Inflammatory macrophage treated with lipopolysaccharide for 1 hour (primary cell): ENCODE results near the gene MAP7.

Experiments
- DNase-seq, 2 donors: peaks; one replicate each; pipeline ENCODE4 v3.0.0-alpha.2; 2020 to 2022

The MAP7 gene

DNA sequence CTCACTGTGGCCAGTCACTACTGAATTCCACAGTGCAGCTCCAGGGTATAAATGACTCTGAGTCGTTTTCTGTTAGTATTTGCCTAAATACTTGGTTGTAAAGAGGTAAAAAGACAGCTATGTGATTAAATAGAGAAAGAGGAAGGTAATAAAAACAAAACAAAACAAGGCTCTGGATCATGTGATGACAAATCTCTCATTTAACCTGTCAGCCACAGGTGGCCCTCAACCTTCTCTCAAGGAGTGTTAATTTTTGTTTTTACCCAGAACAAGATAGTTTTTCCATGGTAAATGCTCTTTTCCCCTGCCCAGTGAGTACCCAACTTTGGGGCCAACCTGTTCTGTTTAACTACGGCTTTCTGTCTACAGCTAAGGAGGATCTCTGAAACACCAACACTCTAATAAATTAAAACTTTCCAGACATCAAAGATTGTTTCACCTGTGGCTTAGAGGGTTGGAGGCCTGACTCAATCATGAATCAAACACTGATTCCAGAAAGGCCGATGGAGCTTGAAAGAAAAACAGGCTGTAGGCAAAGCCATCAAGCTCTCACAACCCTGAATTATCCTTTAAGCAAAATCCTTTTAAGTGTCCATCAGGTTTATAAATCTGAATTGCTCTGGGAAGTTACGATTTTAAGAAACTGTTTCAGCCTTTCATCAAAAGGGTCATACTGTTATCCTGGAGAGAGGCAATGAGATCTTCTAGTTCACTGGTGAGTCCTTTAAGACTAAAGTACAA is 179.1 kb downstream of the MAP7 start:
- DNase-seq, result no peak

DNA sequence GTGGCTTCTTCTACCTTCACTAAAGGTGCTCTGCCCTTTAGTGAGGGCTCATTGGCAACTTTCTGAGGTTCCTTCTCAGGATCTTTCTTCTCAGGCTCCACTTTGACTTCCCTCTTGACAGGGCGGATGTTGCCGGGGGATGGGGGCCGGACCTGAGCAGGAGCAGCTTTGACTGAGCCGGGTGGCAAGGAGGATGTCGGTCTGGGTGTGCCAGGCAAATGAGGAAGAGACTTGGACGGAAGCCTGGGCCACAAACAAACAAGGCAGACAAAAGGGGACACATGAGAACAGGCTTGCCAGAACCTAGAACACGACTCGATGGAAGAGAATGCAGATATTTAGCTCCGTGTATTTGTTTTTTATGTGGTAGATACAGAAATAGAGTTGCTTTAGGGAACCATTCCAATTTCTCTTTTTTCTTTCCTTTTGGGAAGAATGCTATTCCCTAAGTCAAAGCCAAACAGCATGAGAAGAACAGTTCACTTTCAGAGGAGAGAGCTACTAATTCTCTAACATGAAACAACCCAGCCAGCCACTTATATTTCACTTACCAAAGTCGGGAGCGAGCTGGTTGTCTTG is 184.4 kb downstream of the MAP7 start:
- DNase-seq, result peak; percentile 37 to 52

DNA sequence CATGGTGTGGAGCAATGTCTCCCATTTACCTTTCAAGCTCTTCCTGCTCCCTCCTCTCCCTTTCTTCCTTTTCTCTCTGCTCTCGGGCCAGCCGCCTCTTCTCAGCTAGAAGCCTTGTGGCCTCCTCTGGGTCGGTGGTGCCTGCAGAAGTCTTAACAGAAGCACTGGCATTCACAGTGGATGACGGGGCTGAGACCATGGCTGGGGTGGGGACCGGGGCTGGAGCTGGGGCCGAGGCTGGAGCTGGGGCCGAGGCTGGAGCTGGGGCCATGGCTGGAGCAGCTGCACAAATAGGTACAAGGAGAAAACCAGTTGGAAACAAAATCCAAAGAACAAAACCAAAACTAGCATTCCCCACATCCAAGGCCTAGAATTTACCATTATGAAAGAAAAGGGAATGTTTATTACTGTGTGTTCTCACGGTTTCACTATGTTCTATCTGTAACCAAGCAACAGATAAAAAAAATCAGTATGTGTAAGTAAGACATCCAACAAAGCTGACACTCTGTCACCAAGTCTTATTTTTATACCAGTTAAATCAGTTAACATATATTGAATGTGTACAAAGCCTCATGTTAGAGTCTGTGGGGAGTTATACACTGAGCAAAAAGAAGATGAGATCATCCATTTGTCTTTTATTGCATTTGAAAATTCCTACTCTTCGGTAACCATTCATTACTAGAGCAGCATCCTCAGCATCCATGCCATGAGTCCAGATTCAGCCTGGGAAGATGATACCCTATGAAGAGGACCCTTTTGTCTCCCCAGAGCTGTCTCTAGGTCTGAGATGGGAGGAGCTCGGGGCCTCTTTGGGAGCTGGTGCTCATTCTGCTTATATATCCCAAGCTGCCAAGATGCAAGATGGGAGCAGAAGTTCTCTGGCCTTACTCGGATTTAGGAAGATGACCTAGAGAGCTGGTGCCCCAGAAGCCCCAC is 187.5 kb downstream of the MAP7 start:
- no peak for DNase-seq

DNA sequence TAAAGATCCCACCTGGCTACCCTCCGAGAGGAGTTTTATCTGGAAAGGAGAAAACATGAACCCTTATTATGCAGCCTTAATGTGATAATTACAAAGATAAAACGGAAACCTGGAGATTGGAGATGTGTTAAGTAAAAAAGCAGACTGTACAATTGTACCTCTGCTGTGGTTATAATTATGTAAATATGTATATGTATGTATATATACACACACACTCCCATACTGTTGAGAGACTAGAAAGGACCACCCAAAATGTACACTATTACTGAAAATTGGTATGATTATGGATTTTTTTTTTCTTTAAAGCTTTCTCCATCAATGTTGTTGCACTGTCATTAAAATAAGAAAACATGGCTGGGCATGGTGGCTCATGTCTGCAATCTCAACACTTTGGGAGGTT is 188.4 kb downstream of the MAP7 start:
- DNase-seq, result no peak

DNA sequence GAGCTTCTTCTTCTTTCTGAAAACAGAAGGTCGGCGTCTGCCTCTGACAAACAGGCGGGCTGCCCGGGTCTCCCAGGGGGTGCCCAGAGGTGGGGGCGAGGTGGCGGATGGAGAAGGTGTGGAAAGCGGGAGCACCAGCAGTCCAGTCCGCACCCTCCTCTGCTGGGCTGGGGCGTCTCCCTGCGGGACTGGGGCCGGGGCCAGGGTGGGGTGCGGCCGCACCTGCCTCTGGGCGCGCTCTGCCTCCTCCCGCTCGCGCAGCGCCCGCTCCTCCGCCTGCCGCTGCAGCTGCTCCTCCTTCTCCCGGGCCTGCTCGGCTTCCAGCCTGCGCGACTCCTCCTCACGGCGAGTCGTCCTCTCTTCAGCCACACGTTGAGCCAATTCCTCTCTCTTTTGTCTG is 189.4 kb downstream of the MAP7 start:
- no peak for DNase-seq

DNA sequence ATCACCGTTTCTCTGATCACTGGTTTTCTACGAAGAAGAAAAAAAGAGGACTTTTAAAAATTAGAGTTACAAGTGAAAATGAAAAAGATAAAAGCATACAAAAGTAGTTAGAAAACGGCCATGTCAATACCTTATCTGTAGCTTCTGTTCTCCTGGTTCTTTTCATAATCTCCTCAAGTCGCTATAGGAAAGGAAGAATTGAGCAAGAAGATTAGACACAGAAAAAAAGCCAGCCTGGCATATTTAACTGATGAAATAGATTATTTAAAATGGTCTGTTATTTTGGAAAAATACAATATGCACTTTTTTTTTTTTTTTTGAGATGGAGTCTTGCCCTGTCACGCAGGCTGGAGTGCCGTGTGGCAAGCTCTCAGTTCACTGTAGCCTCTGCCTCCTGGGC is 190.4 kb downstream of the MAP7 start:
- no peak for DNase-seq

GRCh38 chr6:136351518-136352110 is 198.6 kb downstream of the MAP7 start:
- no peak for DNase-seq

DNA sequence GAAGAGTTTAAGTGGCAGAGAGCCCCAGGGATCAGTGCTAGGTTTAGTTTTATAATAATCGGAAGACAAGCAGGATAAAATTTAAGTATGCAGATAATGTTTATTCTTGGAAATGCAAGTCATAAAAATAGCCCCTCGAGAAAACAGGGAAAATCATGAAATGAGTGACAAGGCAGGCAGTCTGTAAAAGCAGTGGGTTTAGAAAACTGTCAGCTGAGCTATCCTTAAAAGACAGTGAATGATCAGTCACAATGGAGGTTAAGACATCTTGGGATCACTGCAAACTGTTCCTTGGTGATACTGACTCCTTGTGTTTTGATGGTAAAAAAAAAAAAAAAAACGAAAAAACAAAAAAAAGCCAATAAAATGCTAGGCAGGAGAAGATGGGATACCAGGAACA is 199.3 kb downstream of the MAP7 start:
- no peak for DNase-seq

DNA sequence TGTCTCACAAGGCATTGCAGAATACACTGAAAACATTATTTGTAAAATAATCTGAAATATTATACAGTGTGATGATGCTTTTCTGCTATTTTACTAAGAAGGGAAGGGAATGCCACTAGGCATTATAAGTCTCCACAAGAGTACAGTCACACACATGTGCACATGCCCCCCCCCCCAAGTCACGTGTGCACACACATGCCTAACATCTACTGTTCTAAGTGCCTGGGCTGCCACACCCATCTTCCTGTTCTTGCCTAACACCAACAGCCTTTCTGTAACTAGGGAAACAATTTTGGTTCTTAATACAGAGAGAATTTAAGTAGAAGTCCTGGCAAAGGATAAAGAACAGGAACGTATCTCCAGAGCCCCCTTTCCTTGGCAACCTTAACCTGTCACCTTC is 202.4 kb downstream of the MAP7 start:
- DNase-seq, result peak; percentile 17 to 72

DNA sequence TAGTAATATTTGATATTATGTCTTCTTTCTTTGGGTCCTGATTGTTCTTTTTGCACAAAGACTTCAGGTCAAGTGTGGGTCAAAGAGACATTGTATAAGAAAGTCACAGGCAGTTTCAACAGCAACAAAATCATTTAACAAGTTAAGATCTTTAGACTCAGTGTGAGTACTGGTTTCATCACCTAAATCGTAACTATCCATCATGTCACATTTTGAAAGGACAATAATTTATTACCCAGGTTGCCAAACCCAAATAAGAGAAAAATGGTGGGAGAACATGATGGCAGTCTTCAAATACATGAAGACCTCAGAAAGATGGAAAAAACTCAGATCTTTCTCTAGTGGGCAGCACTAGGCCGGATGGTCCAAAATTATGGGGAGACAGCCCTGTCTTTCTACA is 205.1 kb downstream of the MAP7 start:
- DNase-seq, result no peak

GRCh38 chr6:136344420-136344819 is 205.8 kb downstream of the MAP7 start:
- no peak for DNase-seq

DNA sequence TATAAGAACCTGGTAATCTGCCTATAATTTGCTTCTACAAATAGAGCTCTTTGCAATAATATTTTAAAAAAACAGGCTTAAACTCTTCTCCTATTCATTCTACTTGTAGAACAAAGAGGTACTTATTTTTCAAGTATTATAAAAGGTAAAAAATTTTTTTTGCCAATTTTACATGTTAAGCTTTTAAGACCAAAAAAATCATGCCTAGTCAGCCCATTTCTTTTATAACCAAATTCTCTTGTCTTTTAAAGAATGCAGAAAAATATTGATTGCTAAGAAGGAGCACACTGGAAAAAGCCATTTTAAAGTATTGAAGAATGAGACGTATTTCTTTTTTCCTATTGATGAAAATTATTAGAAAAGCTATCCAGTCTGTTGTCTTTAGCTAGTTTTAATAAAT is 206.5 kb downstream of the MAP7 start:
- no peak for DNase-seq

GRCh38 chr6:136343275-136343674 is 206.9 kb downstream of the MAP7 start:
- no peak for DNase-seq

- no peak for DNase-seq
Observed at GRCh38 chr6:136341967-136342366, 208.3 kb downstream of the MAP7 start.

- no peak for DNase-seq
Observed at GRCh38 chr6:136341367-136341766, 208.9 kb downstream of the MAP7 start.

DNA sequence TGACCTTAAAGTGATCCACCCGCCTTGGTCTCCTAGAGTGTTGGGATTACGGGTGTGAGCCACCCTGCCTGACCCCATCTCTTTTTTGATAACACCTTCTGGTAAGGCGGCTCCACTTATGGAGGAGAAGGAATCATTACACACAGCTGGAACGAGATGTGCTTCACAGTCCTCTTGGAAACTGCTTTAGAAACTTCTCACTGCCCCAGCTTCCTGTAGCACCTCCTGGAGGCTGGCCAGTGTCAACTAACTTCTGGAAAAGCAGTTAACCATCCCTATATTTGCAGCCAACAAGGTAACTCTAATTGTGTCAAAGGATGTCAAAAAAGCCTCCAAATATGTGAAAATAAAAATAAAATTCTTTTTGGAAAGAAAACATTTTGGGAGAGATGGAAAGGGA is 211.7 kb downstream of the MAP7 start:
- no peak for DNase-seq

DNA sequence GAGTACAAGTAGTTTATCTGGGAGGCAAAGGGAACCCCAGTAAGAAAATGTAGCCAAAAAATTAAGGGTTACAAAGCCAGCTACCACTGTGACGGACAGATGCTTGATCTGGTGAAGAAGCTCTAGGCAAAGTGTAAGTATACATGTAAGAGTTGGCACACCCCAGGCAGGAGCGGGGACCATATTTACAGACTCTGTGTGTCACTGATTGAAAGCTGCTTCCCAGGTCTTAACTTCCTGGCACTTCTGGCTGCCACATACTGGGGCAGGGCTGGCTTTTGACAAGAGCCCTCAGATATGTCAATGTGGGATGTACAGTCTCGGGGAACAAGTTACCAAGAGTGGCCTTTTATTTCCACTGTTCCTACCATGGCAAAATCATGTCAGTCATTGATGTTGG is 212.6 kb downstream of the MAP7 start:
- no peak for DNase-seq

- DNase-seq, result no peak
Observed at GRCh38 chr6:136337121-136337520, 213.1 kb downstream of the MAP7 start.

- DNase-seq, result no peak
Observed at GRCh38 chr6:136335736-136336363, 214.4 kb downstream of the MAP7 start.

DNA sequence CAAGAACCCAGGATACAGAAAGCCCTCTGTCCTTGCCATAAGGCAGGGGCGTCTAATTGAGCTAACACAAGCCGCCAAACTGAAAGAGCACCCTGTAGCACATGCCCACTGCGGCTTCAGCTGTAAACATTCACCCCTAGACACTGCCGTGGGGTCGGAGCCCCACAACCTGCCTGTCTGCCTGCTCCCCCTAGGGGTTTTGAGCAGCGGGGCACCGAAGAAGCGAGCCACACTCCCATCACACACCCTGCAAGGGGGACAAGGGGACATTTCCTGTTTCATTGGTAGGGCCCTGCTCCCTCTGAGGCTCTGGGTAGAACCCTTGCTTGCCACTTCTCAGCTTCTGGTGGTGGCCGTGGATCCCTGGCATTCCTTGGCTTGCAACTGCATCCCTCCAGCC is 215.4 kb downstream of the MAP7 start:
- DNase-seq, result no peak

- no peak for DNase-seq
Observed at GRCh38 chr6:136334465-136334846, 215.8 kb downstream of the MAP7 start.

GRCh38 chr6:136333824-136334464 is 216.3 kb downstream of the MAP7 start:
- DNase-seq, result no peak

DNA sequence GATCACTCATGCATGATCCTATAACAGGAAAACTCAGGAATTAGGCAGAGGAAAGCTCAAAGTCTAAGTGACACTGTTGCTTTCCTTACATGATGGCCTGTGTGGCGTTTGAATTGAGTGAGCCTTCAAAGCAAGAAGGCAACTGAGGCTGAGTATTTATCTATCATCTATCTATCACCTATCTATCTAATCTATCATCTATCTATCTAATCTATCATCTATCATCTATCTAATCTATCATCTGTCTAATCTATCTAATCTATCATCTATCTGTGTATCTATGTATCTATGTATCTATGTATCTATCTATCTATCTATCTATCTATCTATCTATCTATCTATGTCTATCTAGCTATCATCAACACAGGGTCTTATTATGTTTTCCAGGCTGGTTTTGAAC is 218.8 kb downstream of the MAP7 start:
- DNase-seq, result no peak
